NCI-H1092 treated with DMSO at 0.1 percent for 48 hours (cell line): Measurements from ENCODE around the gene PHLPP1.
"Not testable (repeated sequence)": the region's sequence is repeated elsewhere in the genome, so short reads cannot be mapped to it uniquely, and the experiment has no call there.

ENCODE experiments used
- DNase-seq: peaks from one replicate; lab custom pipeline; 2025; lab: John Stamatoyannopoulos, UW

The PHLPP1 gene

DNA sequence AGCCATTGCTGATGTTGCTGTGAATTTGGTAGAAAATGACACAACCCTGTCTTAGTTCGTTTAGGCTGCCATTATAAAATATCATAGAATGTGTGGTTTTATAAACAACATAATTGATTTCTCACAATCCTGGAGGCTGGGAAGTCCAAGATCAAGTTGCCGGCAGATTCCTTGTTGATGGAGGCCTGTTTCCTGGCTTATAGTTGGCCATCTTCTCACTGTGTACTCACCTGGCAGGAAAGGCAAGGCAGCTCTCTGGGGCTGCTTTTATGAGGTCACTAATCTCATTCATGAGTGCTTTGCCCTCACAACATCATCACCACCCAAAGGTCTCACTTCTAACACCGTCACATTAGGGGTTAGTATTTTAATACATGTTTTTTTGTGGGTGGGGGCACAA, 58.4 kb downstream of the PHLPP1 start:
- no peak for DNase-seq

DNA sequence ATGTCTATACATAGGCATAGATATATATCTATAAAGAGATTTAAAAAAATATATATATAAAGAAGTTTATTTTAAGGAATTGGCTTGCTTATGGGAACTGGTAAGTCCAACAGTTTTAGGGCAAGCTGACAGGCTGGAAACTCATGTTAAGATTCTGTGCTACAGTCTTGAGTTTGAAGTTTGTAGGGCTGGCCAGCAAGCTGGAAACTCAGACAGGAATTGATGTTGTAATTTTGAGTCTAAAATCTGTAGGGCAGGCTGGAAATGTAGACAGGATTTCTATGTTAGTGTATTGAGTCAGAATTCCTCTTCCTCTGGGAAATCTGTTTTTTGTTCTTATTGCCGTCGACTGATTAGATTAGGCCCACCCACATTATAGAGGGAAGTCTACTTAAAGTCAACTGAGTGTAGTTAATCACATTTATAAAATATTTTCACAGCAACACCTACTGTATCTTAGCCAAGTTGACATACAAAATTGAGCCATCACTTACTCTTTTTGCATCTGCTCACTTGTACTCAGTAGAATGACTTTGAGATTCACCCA, 60.8 kb downstream of the PHLPP1 start:
- no peak for DNase-seq

DNA sequence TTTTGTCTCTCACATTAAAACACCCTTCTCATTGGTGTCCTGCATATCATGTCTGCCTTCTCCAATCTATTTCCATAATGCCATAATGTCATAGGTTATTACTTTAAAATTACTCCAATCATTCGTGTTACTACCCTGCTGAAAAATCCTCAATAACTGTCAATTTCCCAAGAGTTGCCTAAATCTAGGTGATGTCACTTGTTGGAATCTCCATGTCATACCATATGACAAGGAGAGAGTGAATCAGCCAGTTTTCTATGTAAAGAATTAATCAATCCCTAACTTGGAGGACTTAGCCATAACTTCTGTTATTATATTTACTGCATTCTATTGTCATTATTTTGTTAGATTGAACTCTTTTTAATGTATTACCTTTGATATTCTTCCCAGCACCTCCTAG, 62.5 kb downstream of the PHLPP1 start:
- DNase-seq: no peak

DNA sequence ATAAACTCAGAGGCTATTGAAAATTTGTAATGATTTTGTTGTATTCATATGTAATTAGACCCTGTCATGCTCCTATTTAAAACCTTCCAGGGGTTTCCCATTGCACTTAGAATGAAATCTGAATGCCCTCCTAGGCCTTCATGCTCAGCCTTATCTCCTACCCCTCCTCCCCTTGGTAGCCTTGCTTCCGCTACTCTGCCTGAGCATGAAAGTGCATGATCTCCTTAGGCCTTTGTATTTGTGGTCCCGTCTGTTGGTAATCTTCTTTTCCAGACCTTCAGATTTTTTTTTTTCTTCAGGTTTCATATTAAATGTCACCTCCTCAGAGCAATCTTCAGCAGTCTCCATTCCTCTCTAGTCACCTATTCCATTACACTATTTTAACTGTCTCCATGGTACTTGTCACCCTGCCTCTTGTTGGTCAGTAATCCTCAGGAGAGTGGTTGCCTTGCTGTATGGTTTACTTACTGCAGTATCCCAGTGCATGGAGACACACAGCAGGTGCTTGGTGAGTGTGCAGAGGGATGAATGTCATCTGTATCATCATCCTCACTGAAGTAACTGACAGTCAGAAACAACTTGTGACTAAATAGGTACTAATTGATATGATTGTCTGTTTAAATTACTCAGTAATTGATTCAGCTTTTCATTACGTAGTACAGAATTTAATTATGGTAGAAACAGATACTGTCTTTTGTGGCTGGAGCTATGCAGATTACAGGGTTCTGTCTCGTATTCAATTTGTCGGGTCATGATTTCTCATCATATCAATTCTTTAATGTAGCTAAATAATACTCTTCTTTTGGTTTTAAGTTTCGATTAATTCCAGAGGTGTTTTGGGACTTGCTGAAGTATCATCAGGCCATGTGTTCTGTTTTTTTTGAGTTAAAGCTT, 63.9 kb downstream of the PHLPP1 start:
- no peak for DNase-seq

DNA sequence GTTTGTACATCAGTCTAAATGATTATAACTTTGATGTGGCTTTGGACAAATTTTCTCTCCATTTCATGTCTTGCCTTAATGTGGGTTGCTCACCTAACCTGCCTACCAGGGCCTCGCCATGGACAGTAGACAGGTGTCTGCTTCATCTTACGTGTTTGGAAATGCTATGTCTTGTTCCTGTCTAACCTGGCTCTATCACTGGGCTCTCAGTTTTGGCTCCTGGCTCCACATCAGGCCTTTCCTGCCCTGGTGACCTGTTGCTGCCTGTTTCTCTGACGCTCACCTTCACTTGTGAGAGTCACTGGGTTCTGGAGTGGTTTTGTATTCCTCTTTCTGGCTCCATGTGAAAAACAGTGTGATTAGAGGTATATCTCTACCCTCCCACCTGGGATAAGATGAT, 65.9 kb downstream of the PHLPP1 start:
- DNase-seq: no peak

DNA sequence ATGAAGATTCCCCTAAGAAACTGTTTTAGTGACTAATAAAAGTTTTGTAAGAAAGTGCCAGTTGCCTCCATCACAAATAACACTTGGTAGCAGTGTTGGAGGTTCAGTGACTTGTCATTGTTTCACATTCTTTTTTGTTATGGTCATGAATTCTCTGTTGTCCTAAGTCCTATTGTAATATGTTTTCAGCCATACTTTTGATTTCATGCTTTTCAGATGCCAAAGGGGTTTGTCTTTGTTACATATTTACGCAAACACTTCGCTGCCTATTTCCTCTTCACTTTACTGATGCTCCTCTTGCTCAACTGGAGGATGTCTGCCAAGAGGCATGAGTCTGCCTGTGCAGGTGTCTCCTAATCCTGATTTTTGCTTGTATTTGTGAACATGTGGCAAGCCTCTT, 66.6 kb downstream of the PHLPP1 start:
- DNase-seq: no peak

DNA sequence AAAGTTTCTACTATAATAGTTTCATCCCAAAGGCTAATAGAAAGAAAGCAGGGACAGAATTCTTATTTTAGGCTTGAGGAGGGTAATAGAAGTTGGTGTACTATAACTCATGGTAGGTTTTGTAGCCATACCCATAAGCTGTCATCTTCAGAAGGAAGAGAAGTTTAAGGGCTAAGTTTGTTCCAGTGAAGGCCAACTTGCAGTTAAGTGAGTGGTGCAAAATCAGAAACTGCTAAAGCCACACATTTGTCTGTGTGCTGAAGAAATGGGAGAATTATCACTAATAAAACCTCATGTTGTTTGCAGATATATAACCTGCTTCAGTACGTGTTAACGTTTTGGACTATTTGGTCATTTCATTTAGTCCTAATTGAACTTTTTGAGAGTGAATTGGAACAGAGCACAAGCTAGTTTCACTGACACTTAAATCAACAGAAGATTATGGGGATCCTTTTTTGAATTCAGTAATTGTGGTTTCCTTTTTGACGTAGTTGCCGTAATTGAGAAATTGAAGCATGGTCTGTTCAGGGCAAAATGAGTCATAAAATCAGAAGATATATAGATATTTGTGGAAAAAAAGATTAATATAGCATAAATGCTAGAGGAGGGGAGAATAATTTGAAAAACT, 69.1 kb downstream of the PHLPP1 start:
- no peak for DNase-seq

DNA sequence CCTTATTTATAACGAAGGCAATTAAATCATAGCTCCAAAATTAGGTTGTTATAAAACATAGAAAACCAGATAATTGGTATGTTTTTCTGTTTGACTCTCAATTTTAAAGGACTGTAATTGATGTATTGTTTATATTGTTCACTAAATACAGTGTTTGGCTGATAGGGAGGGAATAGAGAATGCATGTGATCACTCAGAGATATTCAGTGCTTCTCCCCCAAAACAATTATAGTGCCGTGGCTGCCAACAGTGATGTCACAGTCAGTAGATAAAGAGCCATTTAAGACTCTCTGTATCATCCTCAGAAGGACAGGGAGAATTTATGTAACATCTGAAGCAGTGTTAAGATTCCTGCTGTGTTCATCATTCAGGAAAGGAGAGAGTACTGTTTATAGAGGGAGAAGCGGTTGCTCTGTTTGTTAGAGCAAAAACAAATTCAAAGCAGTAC, 69.6 kb downstream of the PHLPP1 start:
- no peak for DNase-seq

DNA sequence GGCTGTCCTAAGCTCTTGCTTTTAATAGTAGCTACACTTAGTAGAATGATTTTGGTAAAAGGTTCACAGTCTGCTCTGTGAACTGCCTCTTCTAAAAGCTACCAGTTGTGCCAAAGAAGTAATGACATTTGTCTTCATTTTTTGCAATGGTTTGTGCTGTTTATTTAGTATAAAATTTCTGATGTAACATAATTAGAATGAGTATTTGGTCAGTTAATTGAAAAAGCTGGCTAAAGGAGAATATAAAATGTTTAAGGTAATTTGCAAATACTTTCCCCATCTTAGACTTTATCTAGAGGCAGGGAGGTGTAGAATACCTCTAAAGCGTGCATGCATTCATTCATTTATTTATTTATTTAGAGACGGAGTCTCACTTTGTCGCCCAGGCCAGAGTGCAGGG, 71.3 kb downstream of the PHLPP1 start:
- no peak for DNase-seq

DNA sequence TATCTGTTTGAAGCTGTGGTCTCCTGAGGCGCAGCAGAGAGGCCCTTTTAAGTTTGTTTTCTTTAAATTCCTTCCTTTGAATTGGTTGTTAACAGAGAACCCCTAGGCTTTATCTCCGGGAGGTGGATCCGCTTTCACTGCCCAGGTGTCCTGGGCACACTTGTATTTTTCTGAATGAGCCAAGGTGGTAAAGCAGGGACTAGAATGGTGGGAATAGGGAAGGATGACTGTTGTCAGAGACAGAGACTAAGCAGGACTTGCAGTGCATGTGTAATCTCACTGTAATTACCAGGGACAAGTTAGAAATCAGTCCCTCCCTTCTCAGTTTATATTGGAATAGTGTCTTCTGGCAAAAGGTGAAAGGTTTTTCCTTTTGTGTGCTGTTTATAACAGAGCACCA, 72.8 kb downstream of the PHLPP1 start:
- peak; percentile 28 for DNase-seq

DNA sequence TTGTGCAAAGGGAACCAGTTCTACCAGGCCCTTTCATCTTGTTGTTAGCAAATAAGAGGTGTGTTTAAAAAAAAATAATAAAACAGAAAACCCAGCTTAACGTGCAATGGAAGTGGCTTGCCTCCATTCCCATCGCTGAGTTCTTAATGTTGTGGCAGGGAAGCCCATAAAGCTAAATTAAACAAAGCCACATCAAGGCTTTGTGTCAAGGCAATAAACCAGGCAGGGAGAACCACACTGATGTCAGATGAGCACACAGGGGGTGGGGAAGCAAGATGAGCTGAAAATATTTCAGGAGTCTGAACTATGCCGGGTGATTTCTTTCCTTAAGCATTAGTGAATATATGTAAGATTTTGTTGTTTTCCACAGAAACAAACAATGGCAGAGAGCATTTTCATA, 73.5 kb downstream of the PHLPP1 start:
- DNase-seq: peak; percentile 77

DNA sequence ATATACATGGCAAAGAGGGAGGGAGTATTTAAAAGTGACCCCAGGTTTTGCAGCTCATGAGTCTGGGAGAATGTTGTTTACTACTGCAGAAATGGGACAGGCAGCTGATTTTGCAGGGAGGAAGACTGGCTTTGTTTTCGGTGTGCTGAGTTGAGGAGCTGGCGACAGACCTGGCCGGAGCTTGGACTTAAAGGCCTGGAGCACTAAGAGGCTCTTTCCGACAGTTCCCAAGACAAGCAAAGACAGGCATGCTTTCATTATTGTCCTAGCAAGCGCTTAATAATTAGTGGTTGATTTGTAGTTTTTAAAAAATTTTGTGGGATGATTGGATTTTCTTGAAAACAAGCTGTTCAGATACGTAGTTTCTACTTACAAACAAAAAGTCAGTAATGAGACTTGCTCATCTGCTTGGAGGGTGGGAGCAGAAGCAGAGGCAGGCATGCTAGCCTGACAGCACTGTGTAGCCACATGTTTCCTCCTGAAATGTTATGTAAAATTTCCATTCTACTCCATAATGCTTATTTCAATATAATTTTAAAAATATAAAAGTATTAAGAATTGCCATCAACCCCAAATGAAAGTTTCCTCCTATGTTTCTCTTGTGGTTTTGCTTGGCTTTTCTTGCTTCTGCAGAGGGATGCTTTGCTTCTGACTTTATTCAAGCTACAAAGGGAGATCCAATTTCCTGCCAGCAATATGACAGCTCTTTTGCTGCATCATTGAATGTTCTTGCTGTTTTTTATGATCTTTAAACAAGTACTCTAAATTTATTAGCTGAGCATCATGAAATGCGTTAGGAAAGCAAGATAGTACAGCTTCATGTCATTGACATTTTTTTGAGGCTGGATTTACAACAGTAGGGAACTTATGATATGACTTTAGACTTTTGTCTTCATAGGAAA, 75.8 kb downstream of the PHLPP1 start:
- DNase-seq: peak; percentile 50

DNA sequence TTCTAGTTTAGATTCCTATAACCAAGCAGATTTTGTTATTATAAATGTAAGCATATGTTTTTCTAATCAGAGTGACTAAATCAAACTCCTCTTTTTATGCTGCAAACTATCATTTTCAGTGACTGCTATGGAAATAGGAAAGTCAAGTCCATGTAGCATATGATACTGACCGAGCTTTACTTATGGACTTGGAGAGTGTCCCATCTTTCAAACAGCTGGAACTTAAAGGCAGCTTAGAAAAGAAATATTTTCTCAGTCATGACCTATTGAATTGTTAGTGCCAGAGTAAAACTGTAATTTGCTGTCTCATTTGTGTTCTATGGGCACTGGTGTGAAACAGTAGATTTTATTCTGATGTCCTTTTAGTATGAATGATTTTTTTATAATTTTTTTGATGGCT, 76.7 kb downstream of the PHLPP1 start:
- no peak for DNase-seq

DNA sequence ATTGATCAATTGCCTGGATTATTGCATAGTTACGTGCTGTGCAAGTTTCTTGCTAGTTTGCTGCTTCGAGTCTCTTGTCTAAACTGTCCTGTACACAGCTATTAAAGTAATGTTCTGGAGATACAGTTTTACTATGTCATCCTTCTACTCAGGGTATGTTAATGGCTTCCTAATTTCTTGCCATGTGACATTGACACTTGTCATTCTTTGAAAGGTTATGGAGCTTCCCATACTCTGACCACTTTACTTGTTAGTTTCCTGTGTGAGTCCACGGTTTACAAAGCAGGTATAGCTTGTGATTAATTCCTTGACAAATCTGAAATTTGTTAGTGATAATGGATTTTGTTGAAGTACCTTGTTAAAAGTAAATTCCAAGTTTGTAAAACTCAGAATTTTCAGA, 80.5 kb downstream of the PHLPP1 start:
- DNase-seq: no peak

DNA sequence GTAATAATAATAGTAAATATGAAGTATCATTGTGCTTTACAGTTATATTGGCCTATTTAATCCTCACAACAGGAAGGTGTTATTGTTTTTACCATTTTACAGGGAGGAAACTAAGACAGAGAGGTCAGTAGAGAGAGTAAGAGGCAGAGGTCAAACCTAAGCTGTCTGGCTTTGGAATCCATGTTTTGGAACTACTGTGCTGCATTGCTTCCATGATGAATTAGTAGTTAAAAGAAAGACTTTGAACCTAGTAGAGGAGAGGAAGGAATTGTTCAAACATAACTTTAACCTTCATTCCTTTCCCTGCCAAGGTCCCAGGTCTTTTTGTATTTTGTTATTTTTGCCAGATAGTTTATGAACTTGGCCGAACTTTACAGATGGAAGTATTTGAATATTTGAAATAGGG, 80.9 kb downstream of the PHLPP1 start:
- no peak for DNase-seq

DNA sequence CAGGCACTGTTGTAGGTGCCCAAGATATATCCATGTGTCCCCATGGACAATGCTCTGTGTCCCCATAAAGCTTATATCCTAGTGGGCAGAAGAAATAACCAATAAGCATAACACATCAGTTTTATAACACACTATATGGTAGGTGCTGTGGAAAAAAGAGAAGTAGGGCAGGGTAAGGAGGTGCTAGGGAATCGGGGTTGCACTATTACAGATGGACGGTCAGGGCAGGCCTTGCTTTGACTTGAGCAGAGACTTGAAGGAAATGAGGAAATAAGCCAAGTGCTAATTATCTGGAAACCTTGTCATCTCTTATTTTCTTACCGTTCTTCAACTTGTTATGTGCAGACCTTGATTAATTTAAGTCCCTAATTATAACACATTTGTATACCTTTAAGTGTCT, 82.0 kb downstream of the PHLPP1 start:
- no peak for DNase-seq

DNA sequence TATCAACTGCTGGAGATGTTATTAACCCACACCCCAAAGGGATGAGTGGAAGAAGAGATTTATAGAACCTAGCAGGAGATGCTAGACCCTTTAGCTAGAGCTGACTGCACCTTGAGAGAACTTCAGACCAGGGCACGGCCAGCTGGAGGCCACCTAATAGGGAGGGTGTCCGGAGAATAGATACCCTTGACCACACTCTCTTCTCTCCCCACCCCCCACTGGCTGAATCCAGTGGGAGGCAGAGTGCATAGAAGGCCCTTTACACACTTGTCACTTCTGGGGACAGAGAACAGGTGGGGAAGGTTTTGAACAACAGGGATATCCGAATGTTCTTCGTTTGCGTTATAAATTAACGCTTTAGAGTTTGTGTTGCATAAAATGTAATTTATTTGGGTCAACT, 84.6 kb downstream of the PHLPP1 start:
- DNase-seq: no peak

DNA sequence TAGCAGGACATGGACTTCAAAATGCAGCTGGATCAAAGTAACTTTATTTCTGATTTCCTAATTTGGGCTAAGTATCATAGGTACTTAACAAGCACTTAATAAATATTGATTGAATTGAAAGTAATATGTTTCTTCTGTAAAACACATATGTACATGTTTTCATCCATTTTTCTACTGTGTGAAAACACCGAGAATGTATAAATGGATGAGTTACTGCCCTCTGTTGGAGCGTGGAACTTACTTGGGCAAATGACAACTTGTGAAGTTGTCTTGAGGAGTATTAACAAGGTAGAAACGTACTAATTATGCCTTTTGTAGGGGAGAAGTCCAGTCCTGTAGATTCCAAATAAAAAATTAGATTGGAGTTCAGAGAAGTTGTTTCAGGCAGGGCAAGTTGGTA, 87.2 kb downstream of the PHLPP1 start:
- DNase-seq: no peak

DNA sequence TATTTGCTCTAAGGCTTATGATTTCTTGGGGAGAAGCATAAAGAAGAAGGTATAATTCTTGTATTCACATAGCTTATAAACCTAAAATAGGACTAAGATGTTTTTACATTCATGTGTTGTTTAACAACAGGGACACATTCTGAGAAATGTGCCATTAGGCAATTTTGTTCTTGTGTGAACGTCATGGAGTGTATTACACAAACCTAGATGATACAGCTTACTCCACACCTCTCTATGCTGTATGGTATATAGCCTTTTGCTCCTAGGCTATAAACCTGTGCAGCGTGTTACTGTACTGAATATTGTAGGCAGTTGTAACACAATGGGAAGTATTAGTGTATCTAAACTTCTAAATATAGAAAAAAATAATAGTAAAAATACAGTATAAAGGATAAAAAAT, 92.1 kb downstream of the PHLPP1 start:
- no peak for DNase-seq

DNA sequence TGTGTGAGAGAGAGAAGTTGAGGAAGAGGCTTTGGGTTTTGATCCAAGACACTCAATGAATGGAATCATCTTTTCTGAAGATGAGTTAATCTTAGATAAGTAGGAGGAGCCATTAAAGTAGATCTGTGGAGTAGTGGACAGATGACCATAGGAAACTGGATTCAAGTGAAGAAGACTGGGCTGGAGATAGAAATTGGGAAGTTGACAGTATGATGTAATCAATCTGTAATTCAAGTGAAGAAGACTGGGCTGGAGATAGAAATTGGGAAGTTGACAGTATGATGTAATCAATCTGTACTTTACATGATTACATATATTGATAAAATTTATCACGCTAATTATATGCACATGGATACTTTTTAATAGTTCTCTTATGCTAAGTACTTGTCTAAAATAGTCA, 92.8 kb downstream of the PHLPP1 start:
- no peak for DNase-seq

DNA sequence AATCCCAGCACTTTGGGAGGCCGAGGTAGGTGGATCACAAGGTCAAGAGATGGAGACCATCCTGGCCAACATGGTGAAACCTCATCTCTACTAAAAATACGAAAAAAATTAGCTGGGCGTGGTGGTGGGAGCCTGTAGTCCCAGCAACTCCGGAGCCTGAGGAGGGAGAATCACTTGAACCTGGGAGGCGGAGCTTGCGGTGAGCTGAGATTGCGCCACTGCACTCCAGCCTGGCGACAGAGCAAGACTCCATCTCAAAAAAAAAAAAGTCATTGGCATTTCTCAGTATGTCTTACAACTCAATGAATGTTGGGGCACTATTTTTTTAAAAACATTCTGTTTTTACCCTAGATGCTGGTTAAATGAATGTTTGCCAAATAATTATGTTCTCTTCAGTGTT, 94.1 kb downstream of the PHLPP1 start:
- DNase-seq: not testable (repeated sequence)

DNA sequence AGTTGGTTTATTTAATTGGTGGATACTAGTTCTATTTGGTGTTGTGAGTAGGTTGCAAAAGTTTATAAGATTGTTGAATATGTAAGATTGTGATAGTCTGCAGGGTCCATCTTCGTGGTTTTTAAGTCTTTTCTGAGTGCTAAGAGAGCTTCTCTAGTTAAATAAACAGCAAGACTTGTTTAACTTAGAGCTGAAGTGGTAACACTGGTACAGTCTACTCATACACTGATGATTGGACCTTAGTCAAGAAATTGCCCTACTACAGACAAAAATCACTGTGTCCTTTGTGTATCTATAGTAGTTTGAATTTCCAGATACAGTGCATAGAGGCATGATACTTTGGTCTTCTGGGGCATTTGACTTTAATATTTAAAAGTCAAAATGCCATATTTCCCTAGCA, 94.6 kb downstream of the PHLPP1 start:
- no peak for DNase-seq
